AG04450 (cell line): ENCODE data around the gene CTAGE1. TPM values are rescaled to one million over a fixed set of nuclear protein-coding genes. Genes with fewer than 3 reads are reported as not detected.
"Not testable (repeated sequence)": the region's sequence is repeated elsewhere in the genome, so short reads cannot be mapped to it uniquely, and the experiment has no call there.

Experiments used
- CTCF ChIA-PET: fragments of 300-600, 350-600 bp; formaldehyde crosslinking; extraction: SDS; loops from one replicate; lab custom pipeline; 2022; ENCODE audit warnings: antibody characterized with exemption, inconsistent platforms; lab: Charles Lee
- POLR2A ChIA-PET: fragments of 350-600 bp; formaldehyde crosslinking; extraction: SDS; loops from one replicate; lab custom pipeline; 2021; ENCODE audit warnings: antibody characterized with exemption, inconsistent platforms; lab: Yijun Ruan, JAX
- DNase-seq: peaks from one replicate; pipeline ENCODE4 v3.0.0-alpha.2; 2011; ENCODE audit warnings: low read depth, low spot score
- H3K27ac ChIP-seq: one replicate; pipeline ENCODE4 v1.5.1; 2012; ENCODE audit warnings: low read depth, low read length, control low read depth
- H3K27me3 ChIP-seq: one replicate; pipeline ENCODE4 v1.6.0; 2012; ENCODE audit warnings: low read length; ENCODE audit not compliant: control insufficient read depth, insufficient read depth
- H3K4me3 ChIP-seq: 2 replicates; pipeline ENCODE4 v1.5.1; 2011; ENCODE audit warnings: mild to moderate bottlenecking, low read depth, low read length, control low read depth
- H3K9me3 ChIP-seq: 2 replicates; pipeline ENCODE4 v1.5.1; 2012; ENCODE audit warnings: low read length; ENCODE audit not compliant: control insufficient read depth, insufficient read depth
- CTCF ChIP-seq: IDR thresholded peaks from 2 replicates; pipeline ENCODE4 v1.5.1; 2011; ENCODE audit warnings: low read depth, low read length, control low read depth, inconsistent platforms
- polyA plus RNA-seq: library from polyadenylated mRNA; depleted of rRNA; stranded (reverse); fragments of >200 nt; gene quantifications from 2 replicates; pipeline ENCODE4 v1.2.3, GENCODE V29; 2011

CTAGE1 gene
- polyA plus RNA-seq, 1 experiment, result not detected

- DNase-seq, result no peak
- Histone ChIP-seq H3K4me3 (no peak overlapping the region), H3K27me3 (no peaks in the 10 kb centered on the region), H3K9me3 (no peaks in the 10 kb centered on the region), H3K27ac (no peak overlapping the region)
- POLR2A ChIA-PET, result no interaction called here
- TF ChIP-seq CTCF, result no peak
- CTCF ChIA-PET, result interaction anchor here (0.6 kb wide), 1 partner anchor 17 kb away, joined by 3 read pairs; no protein-coding TSS in a partner anchor
These were observed 35.6 kb upstream of the CTAGE1 start for GRCh38 chr18:22453315-22453714.

GRCh38 chr18:22452226-22452668, 34.5 kb upstream of the CTAGE1 start:
- CTCF ChIA-PET, result no interaction called here

GRCh38 chr18:22451796-22452195, 34.1 kb upstream of the CTAGE1 start:
- Histone ChIP-seq H3K4me3 (no peak overlapping the region), H3K27me3 (no peaks in the 10 kb centered on the region), H3K27ac (no peak overlapping the region), H3K9me3 (no peaks in the 10 kb centered on the region)
- CTCF ChIA-PET, result no interaction called here
- no peak for TF ChIP-seq CTCF
- POLR2A ChIA-PET, result no interaction called here
- no peak for DNase-seq

More at GRCh38 chr18:22452226-22452668, 34.5 kb upstream of the CTAGE1 start:
- Histone ChIP-seq H3K4me3 (no peak overlapping the region), H3K27ac (no peak overlapping the region), H3K9me3 (no peaks in the 10 kb centered on the region), H3K27me3 (no peaks in the 10 kb centered on the region)
- no peak for TF ChIP-seq CTCF
- POLR2A ChIA-PET, result interaction anchor here (0.6 kb wide), 1 partner anchor 14 kb away, joined by 5 read pairs; no protein-coding TSS in a partner anchor
- no peak for DNase-seq

GRCh38 chr18:22450766-22451165, 33.1 kb upstream of the CTAGE1 start:
- H3K27me3 ChIP-seq, H3K9me3 ChIP-seq, CTCF ChIA-PET, H3K27ac ChIP-seq, POLR2A ChIA-PET, H3K4me3 ChIP-seq, DNase-seq: not testable (repeated sequence)

- POLR2A ChIA-PET, H3K27ac ChIP-seq, H3K4me3 ChIP-seq, CTCF ChIA-PET, H3K9me3 ChIP-seq, DNase-seq, H3K27me3 ChIP-seq: not testable (repeated sequence)
These were observed 32.6 kb upstream of the CTAGE1 start for GRCh38 chr18:22450318-22450717.

GRCh38 chr18:22449753-22450152, 32.0 kb upstream of the CTAGE1 start:
- POLR2A ChIA-PET, H3K27ac ChIP-seq, H3K4me3 ChIP-seq, DNase-seq, H3K9me3 ChIP-seq, CTCF ChIA-PET, H3K27me3 ChIP-seq: not testable (repeated sequence)
